ENCODE results near the gene BCKDHB.

- TF ChIP-seq CTCF (IDR thresholded peaks at IDR 0.05) (no peak), EP300 (IDR thresholded peaks at IDR 0.05) (no peak), POLR2A (IDR thresholded peaks at IDR 0.05) (no peak), POLR2AphosphoS5 (IDR thresholded peaks at IDR 0.05) (no peak)
Observed at GRCh38 chr6:80357674-80358073, 251.2 kb downstream of the BCKDHB start.

Measured in stomach (tissue), 4 donors.